Liver (tissue), 9 donors: Measurements from ENCODE around the gene SERPINA5. TPM values are rescaled to one million over a fixed set of nuclear protein-coding genes. Genes with fewer than 3 reads are reported as not detected.

Experiments
- DNase-seq: peaks from one replicate; pipeline ENCODE4 v3.0.0-alpha.2; 2017; ENCODE audit warnings: low spot score
- H3K27ac ChIP-seq, 2 donors: one replicate each; pipeline ENCODE4 v1.7.0; 2013; ENCODE audit warnings: inconsistent platforms in 2 of 2, low read length in 2 of 2, control low read depth in 1 of 2, low read depth in 1 of 2, mild to moderate bottlenecking in 1 of 2
- H3K27me3 ChIP-seq, 4 donors: one replicate each; pipeline versions ENCODE4 v1.6.1 to v1.7.0; 2013; ENCODE audit warnings: low read length in 3 of 4, inconsistent platforms in 1 of 4, mild to moderate bottlenecking in 1 of 4, moderate library complexity in 1 of 4; ENCODE audit not compliant: control insufficient read depth in 4 of 4, insufficient read depth in 4 of 4
- H3K36me3 ChIP-seq, 4 donors: one replicate each; pipeline versions ENCODE4 v1.6.1 to v1.7.0; 2013; ENCODE audit warnings: low read length in 3 of 4, mild to moderate bottlenecking in 3 of 4, low read depth in 1 of 4, moderate library complexity in 1 of 4; ENCODE audit not compliant: control insufficient read depth in 4 of 4, insufficient read depth in 3 of 4
- H3K4me1 ChIP-seq, 4 donors: one replicate each; pipeline versions ENCODE4 v1.6.1 to v1.7.0; 2013; ENCODE audit warnings: low read length in 3 of 4, mild to moderate bottlenecking in 3 of 4, moderate library complexity in 1 of 4; ENCODE audit not compliant: control insufficient read depth in 4 of 4, insufficient read depth in 4 of 4
- H3K4me3 ChIP-seq, 3 donors: one replicate each; pipeline versions ENCODE4 v1.6.1 to v1.7.0; 2013; ENCODE audit warnings: low read length in 3 of 3, control low read depth in 1 of 3, low read depth in 1 of 3, mild to moderate bottlenecking in 1 of 3
- H3K9ac ChIP-seq, 2 donors: one replicate each; pipeline ENCODE4 v1.7.0; 2013; ENCODE audit warnings: low read length in 2 of 2, mild to moderate bottlenecking in 2 of 2, moderate library complexity in 2 of 2, control low read depth in 1 of 2, low read depth in 1 of 2
- H3K9me3 ChIP-seq, 4 donors: one replicate each; pipeline versions ENCODE4 v1.6.1 to v1.7.0; 2013; ENCODE audit warnings: low read length in 3 of 4; ENCODE audit not compliant: control insufficient read depth in 4 of 4
- EGR1 ChIP-seq, 2 donors: IDR thresholded peaks; 2 replicates each; pipeline ENCODE4 v1.6.1; 2016 to 2018; ENCODE audit warnings: antibody characterized with exemption in 2 of 2, low read depth in 2 of 2
- FOXA1 ChIP-seq: IDR thresholded peaks from 2 replicates; pipeline ENCODE4 v1.6.1; 2016; ENCODE audit warnings: antibody characterized with exemption
- FOXA2 ChIP-seq: IDR thresholded peaks from 2 replicates; pipeline ENCODE4 v1.6.1; 2016; ENCODE audit warnings: antibody characterized with exemption
- GABPA ChIP-seq, 2 donors: IDR thresholded peaks in 1 of 2; conservative IDR thresholded peaks in 1 of 2; 2 replicates each; pipeline ENCODE4 v1.6.1; 2016; ENCODE audit warnings: antibody characterized with exemption in 2 of 2, mild to moderate bottlenecking in 1 of 2, moderate library complexity in 1 of 2
- HNF4A ChIP-seq, 2 donors: conservative IDR thresholded peaks; 2 replicates each; pipeline ENCODE4 v1.6.1; 2016; ENCODE audit warnings: antibody characterized with exemption in 2 of 2, mild to moderate bottlenecking in 2 of 2
- HNF4G ChIP-seq: IDR thresholded peaks from 2 replicates; pipeline ENCODE4 v1.6.1; 2016; ENCODE audit warnings: antibody characterized with exemption
- JUND ChIP-seq, 2 donors: IDR thresholded peaks; 2 replicates each; pipeline ENCODE4 v1.6.1; 2016; ENCODE audit warnings: antibody characterized with exemption in 2 of 2
- NR2F2 ChIP-seq: IDR thresholded peaks from 2 replicates; pipeline ENCODE4 v1.6.1; 2016; ENCODE audit warnings: antibody characterized with exemption
- RAD21 ChIP-seq, 2 donors: IDR thresholded peaks; 2 replicates each; pipeline ENCODE4 v1.6.1; 2016; ENCODE audit warnings: antibody characterized with exemption in 2 of 2, mild to moderate bottlenecking in 2 of 2
- RXRA ChIP-seq, 2 donors: IDR thresholded peaks; 2 replicates each; pipeline ENCODE4 v1.6.1; 2017 to 2018; ENCODE audit warnings: antibody characterized with exemption in 2 of 2, mild to moderate bottlenecking in 1 of 2
- SP1 ChIP-seq: IDR thresholded peaks from 2 replicates; pipeline ENCODE4 v1.6.1; 2018; ENCODE audit warnings: antibody characterized with exemption, mild to moderate bottlenecking
- TAF1 ChIP-seq: conservative IDR thresholded peaks from 2 replicates; pipeline ENCODE4 v1.6.1; 2016; ENCODE audit warnings: antibody characterized with exemption, mild to moderate bottlenecking
- YY1 ChIP-seq: IDR thresholded peaks from 2 replicates; pipeline ENCODE4 v1.6.1; 2016; ENCODE audit warnings: antibody characterized with exemption, mild to moderate bottlenecking
- WGBS: extraction: QIAGEN DNeasy Blood & Tissue Kit; methylation state at CpG from one replicate; pipeline ENCODE4 v1.1.7; 2013; 5-methylcytosine and 5-hydroxymethylcytosine counted together
- polyA plus RNA-seq, 2 donors: library from polyadenylated mRNA; stranded (reverse) in 1 of 2; unstranded in 1 of 2; fragments of 200-250 nt in 1 of 2; fragments of >200 nt in 1 of 2; fragmentation: Nextera tagmentation in 1 of 2; extraction: Ambion mirVana in 1 of 2; gene quantifications; one replicate each; pipeline versions ENCODE4 v1.2.1 to v1.2.3, GENCODE V29; 2013 to 2015
- total RNA-seq, 2 donors: library from RNA; depleted of rRNA; stranded (reverse); fragments of >200 nt; gene quantifications; one replicate each; pipeline ENCODE4 v1.2.3, GENCODE V29; 2014
- TF ChIP-seq, protein P1 (sequence below): IDR thresholded peaks from 2 replicates; pipeline ENCODE4 v1.6.1; 2016; ENCODE audit warnings: antibody characterized with exemption, mild to moderate bottlenecking
- TF ChIP-seq, protein P2 (sequence below): IDR thresholded peaks from 2 replicates; pipeline ENCODE4 v1.6.1; 2016; ENCODE audit warnings: antibody characterized with exemption
- TF ChIP-seq, protein P3 (sequence below): IDR thresholded peaks from 2 replicates; pipeline ENCODE4 v1.6.1; 2016; ENCODE audit warnings: antibody characterized with exemption
- TF ChIP-seq, protein P4 (sequence below): IDR thresholded peaks from 2 replicates; pipeline ENCODE4 v1.6.1; 2016; ENCODE audit warnings: antibody characterized with exemption
- TF ChIP-seq, protein P5 (sequence below): fragments of 150-350 bp; IDR thresholded peaks from 2 replicates; pipeline ENCODE4 v1.5.1; 2017; ENCODE audit warnings: improper control_type of control experiment, low read depth, low read length; ENCODE audit not compliant: missing input control
- donor health status: healthy.
- donor health status: healthy.
- donor health status: healthy.
- donor health status: healthy.
- donor health status: healthy.

Gene SERPINA5
- total and polyA plus RNA-seq, 4 donors, result 37.0 to 250 (median 84.0) TPM

DNA sequence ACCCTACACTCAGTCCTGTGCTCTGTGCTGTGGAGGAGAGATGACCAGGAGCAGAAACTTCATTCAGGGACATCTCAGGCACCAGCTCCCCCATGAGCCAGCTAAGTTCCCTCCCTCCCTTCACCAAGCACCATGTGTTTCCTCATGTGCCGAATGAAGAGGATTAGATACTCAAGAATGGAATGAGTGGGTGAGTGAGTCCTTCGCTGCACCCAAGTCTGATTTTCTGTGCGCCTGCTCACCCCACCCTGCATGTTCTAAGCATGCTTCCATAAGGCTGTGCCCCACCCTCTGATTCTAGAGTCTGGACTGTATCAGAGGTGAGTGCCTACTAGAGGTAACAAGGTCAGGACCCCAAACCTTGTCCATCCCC, 12.1 kb downstream of the SERPINA5 start:
- Histone ChIP-seq H3K27ac (peak overlapping the region; percentile 67 to 79), H3K4me1 (peaks cover 9 to 75% (median 48%) of the 10 kb centered on the region in 4 donors), H3K9me3 (no peaks in the 10 kb centered on the region), H3K27me3 (no peaks in the 10 kb centered on the region), H3K9ac (no peak overlapping the region), H3K4me3 (no peak overlapping the region), H3K36me3 (peaks cover 6 to 29% (median 21%) of the 10 kb centered on the region in 4 donors)
- no peak for TF ChIP-seq FOXA1
- TF ChIP-seq YY1, result no peak
- no peak for TF ChIP-seq NR2F2
- WGBS, result 61% methylated on average over 3 of the region's 3 CpGs
- DNase-seq, result no peak

DNA sequence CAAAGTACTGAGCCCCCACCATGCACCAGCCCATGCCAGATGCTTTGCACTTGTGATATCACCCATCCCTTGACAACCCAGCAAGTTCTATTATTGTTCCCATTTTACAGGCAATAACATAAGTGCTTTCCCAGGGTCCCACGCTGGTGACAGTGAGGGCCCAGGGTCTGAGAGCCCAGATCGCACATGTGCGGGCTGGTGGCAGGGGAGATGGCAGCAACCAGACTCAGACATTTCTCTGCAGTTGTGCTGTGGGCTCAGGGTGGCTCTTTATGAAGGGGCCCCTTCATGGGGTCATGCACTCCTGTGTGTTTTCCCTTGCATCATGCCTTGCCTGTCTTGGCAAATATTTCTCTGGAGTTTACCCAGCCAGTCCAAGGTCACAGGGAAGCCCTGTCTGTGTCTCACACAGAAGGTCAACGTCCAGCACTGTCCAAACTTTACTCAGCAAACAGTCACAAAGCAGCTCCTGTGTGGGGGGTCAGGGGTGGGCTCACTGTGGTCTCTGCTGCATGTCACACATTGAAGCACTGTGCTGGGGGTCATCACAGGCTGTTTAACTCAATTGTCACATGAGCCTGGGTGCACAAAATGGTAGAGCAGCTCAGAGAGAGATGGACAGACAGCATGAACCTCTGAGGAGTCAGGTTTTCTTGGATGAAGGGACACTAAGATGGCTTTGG, 12.7 kb downstream of the SERPINA5 start:
- Histone ChIP-seq H3K27ac (peak overlapping the region; percentile 67 to 79), H3K9me3 (no peaks in the 10 kb centered on the region), H3K4me3 (peak overlapping the region; percentile 0 to 92 (median 44)), H3K36me3 (peaks cover 6 to 29% (median 20%) of the 10 kb centered on the region in 4 donors), H3K4me1 (peaks cover 9 to 70% (median 45%) of the 10 kb centered on the region in 4 donors), H3K9ac (no peak overlapping the region), H3K27me3 (no peaks in the 10 kb centered on the region)
- DNase-seq, result peak; percentile 66
- 29% methylated on average over 4 of the region's 4 CpGs for WGBS
- no peak for TF ChIP-seq TAF1
- TF ChIP-seq FOXA2, result peak; percentile 62
- peak; percentile 98 to 100 for TF ChIP-seq HNF4A (conservative IDR thresholded peaks at IDR 0.05)
- TF ChIP-seq HNF4G, result peak; percentile 100
- peak; percentile 96 for TF ChIP-seq SP1
- TF ChIP-seq, protein P1, sequence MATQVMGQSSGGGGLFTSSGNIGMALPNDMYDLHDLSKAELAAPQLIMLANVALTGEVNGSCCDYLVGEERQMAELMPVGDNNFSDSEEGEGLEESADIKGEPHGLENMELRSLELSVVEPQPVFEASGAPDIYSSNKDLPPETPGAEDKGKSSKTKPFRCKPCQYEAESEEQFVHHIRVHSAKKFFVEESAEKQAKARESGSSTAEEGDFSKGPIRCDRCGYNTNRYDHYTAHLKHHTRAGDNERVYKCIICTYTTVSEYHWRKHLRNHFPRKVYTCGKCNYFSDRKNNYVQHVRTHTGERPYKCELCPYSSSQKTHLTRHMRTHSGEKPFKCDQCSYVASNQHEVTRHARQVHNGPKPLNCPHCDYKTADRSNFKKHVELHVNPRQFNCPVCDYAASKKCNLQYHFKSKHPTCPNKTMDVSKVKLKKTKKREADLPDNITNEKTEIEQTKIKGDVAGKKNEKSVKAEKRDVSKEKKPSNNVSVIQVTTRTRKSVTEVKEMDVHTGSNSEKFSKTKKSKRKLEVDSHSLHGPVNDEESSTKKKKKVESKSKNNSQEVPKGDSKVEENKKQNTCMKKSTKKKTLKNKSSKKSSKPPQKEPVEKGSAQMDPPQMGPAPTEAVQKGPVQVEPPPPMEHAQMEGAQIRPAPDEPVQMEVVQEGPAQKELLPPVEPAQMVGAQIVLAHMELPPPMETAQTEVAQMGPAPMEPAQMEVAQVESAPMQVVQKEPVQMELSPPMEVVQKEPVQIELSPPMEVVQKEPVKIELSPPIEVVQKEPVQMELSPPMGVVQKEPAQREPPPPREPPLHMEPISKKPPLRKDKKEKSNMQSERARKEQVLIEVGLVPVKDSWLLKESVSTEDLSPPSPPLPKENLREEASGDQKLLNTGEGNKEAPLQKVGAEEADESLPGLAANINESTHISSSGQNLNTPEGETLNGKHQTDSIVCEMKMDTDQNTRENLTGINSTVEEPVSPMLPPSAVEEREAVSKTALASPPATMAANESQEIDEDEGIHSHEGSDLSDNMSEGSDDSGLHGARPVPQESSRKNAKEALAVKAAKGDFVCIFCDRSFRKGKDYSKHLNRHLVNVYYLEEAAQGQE, result peak; percentile 52
- TF ChIP-seq, protein P2, sequence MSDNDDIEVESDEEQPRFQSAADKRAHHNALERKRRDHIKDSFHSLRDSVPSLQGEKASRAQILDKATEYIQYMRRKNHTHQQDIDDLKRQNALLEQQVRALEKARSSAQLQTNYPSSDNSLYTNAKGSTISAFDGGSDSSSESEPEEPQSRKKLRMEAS, result peak; percentile 82
- TF ChIP-seq, protein P3, sequence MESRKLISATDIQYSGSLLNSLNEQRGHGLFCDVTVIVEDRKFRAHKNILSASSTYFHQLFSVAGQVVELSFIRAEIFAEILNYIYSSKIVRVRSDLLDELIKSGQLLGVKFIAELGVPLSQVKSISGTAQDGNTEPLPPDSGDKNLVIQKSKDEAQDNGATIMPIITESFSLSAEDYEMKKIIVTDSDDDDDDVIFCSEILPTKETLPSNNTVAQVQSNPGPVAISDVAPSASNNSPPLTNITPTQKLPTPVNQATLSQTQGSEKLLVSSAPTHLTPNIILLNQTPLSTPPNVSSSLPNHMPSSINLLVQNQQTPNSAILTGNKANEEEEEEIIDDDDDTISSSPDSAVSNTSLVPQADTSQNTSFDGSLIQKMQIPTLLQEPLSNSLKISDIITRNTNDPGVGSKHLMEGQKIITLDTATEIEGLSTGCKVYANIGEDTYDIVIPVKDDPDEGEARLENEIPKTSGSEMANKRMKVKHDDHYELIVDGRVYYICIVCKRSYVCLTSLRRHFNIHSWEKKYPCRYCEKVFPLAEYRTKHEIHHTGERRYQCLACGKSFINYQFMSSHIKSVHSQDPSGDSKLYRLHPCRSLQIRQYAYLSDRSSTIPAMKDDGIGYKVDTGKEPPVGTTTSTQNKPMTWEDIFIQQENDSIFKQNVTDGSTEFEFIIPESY, result peak; percentile 73
- TF ChIP-seq YY1, result peak; percentile 65
- TF ChIP-seq, protein P4, sequence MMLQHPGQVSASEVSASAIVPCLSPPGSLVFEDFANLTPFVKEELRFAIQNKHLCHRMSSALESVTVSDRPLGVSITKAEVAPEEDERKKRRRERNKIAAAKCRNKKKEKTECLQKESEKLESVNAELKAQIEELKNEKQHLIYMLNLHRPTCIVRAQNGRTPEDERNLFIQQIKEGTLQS, result peak; percentile 99
- TF ChIP-seq, protein P5, sequence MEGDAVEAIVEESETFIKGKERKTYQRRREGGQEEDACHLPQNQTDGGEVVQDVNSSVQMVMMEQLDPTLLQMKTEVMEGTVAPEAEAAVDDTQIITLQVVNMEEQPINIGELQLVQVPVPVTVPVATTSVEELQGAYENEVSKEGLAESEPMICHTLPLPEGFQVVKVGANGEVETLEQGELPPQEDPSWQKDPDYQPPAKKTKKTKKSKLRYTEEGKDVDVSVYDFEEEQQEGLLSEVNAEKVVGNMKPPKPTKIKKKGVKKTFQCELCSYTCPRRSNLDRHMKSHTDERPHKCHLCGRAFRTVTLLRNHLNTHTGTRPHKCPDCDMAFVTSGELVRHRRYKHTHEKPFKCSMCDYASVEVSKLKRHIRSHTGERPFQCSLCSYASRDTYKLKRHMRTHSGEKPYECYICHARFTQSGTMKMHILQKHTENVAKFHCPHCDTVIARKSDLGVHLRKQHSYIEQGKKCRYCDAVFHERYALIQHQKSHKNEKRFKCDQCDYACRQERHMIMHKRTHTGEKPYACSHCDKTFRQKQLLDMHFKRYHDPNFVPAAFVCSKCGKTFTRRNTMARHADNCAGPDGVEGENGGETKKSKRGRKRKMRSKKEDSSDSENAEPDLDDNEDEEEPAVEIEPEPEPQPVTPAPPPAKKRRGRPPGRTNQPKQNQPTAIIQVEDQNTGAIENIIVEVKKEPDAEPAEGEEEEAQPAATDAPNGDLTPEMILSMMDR, result no peak
- TF ChIP-seq RXRA (IDR thresholded peaks at IDR 0.05), result peak; percentile 97 to 99
- TF ChIP-seq NR2F2, result peak; percentile 96
- peak in 1 of 2 donors; percentile 34 for TF ChIP-seq GABPA (IDR thresholded peaks at IDR 0.05 in 1 of 2, conservative IDR thresholded peaks at IDR 0.05 in 1 of 2)
- peak; percentile 84 to 85 for TF ChIP-seq JUND (IDR thresholded peaks at IDR 0.05)
- peak in 1 of 2 donors; percentile 59 for TF ChIP-seq EGR1 (IDR thresholded peaks at IDR 0.05; ENCODE audit: low read depth in 2 of 2)
- TF ChIP-seq RAD21 (IDR thresholded peaks at IDR 0.05), result peak in 1 of 2 donors; percentile 62
- peak; percentile 73 for TF ChIP-seq FOXA1
